Measurements from ENCODE around the gene SMARCB1.

The SMARCB1 gene

GRCh38 chr22:23763579-23763945 is 23.2 kb upstream of the SMARCB1 start:
- TF ChIP-seq TAF1 (IDR thresholded peaks at IDR 0.05; ENCODE audit: borderline replicate concordance, insufficient read depth, low read length): no peak
- no peak for TF ChIP-seq SIN3A (IDR thresholded peaks at IDR 0.05; ENCODE audit: borderline replicate concordance, insufficient read depth, low read length)
- no peak for TF ChIP-seq FOXP2 (optimal IDR thresholded peaks at IDR 0.05; ENCODE audit: borderline replicate concordance, extremely low read depth, extremely low read length, insufficient read depth)
- TF ChIP-seq POLR2AphosphoS5 (IDR thresholded peaks at IDR 0.05; ENCODE audit: low read depth, low read length): no peak
- TF ChIP-seq REST (IDR thresholded peaks at IDR 0.05; ENCODE audit: insufficient read depth in 1 of 2, low read depth in 2 of 2, low read length in 2 of 2): no peak

GRCh38 chr22:23763954-23764353 is 22.8 kb upstream of the SMARCB1 start:
- no peak for TF ChIP-seq REST (IDR thresholded peaks at IDR 0.05; ENCODE audit: insufficient read depth in 1 of 2, low read depth in 2 of 2, low read length in 2 of 2)
- no peak for TF ChIP-seq SIN3A (IDR thresholded peaks at IDR 0.05; ENCODE audit: borderline replicate concordance, insufficient read depth, low read length)
- no peak for TF ChIP-seq POLR2AphosphoS5 (IDR thresholded peaks at IDR 0.05; ENCODE audit: low read depth, low read length)
- TF ChIP-seq FOXP2 (optimal IDR thresholded peaks at IDR 0.05; ENCODE audit: borderline replicate concordance, extremely low read depth, extremely low read length, insufficient read depth): no peak

- TF ChIP-seq REST (IDR thresholded peaks at IDR 0.05; ENCODE audit: insufficient read depth in 1 of 2, low read depth in 2 of 2, low read length in 2 of 2) (no peak), SIN3A (IDR thresholded peaks at IDR 0.05; ENCODE audit: borderline replicate concordance, insufficient read depth, low read length) (no peak), TAF1 (IDR thresholded peaks at IDR 0.05; ENCODE audit: borderline replicate concordance, insufficient read depth, low read length) (no peak), POLR2AphosphoS5 (IDR thresholded peaks at IDR 0.05; ENCODE audit: low read depth, low read length) (no peak), FOXP2 (optimal IDR thresholded peaks at IDR 0.05; ENCODE audit: borderline replicate concordance, extremely low read depth, extremely low read length, insufficient read depth) (no peak)
Observed at GRCh38 chr22:23764899-23765881, 21.6 kb upstream of the SMARCB1 start.

- TF ChIP-seq SIN3A (IDR thresholded peaks at IDR 0.05; ENCODE audit: borderline replicate concordance, insufficient read depth, low read length): no peak
- no peak for TF ChIP-seq TAF1 (IDR thresholded peaks at IDR 0.05; ENCODE audit: borderline replicate concordance, insufficient read depth, low read length)
- TF ChIP-seq REST (IDR thresholded peaks at IDR 0.05; ENCODE audit: insufficient read depth in 1 of 2, low read depth in 2 of 2, low read length in 2 of 2): no peak
- no peak for TF ChIP-seq POLR2AphosphoS5 (IDR thresholded peaks at IDR 0.05; ENCODE audit: low read depth, low read length)
- no peak for TF ChIP-seq FOXP2 (optimal IDR thresholded peaks at IDR 0.05; ENCODE audit: borderline replicate concordance, extremely low read depth, extremely low read length, insufficient read depth)
Observed at GRCh38 chr22:23767303-23767672, 19.5 kb upstream of the SMARCB1 start.

Data from PFSK-1 (cell line).